ENCODE data around the gene SEC14L6.
"Not testable (repeated sequence)": the region's sequence is repeated elsewhere in the genome, so short reads cannot be mapped to it uniquely, and the experiment has no call there.

Gene SEC14L6

GRCh38 chr22:30546616-30547015 is at the start of gene SEC14L6:
Gene SEC14L6, minus strand, starts transcription at chr22:30546741. Its CDS starts 59 bp downstream, at chr22:30546682.
- H3K4me3 ChIP-seq (ENCODE audit: low read depth, low read length) = no peak within 1 kb of the TSS
- no peak for DNase-seq (ENCODE audit: low read depth)

GRCh38 chr22:30596199-30596598 is 49.7 kb upstream of the SEC14L6 start:
- no peak overlapping the region for H3K4me3 ChIP-seq (ENCODE audit: low read depth, low read length)
- no peak for DNase-seq (ENCODE audit: low read depth)

- peak overlapping the region; percentile 37 for H3K4me3 ChIP-seq (ENCODE audit: low read depth, low read length)
These were observed 45.8 kb upstream of the SEC14L6 start for GRCh38 chr22:30592360-30592713.

GRCh38 chr22:30591588-30592359 is 45.2 kb upstream of the SEC14L6 start, which contains the start of gene PES1:
Gene PES1, minus strand, starts transcription at chr22:30591910. Its CDS starts 77 bp downstream, at chr22:30591833.
- peak; percentile 99 for DNase-seq (ENCODE audit: low read depth)
- peak within 1 kb of the TSS; percentile 82 for H3K4me3 ChIP-seq (ENCODE audit: low read depth, low read length)

More at GRCh38 chr22:30592360-30592713, 45.8 kb upstream of the SEC14L6 start:
- not testable (repeated sequence) for DNase-seq (ENCODE audit: low read depth)

GRCh38 chr22:30591191-30591587 is 44.6 kb upstream of the SEC14L6 start:
- no peak for DNase-seq (ENCODE audit: low read depth)
- peak overlapping the region; percentile 82 for H3K4me3 ChIP-seq (ENCODE audit: low read depth, low read length)

- DNase-seq (ENCODE audit: low read depth) = no peak
These were observed 39.9 kb upstream of the SEC14L6 start for GRCh38 chr22:30586414-30586813.

GRCh38 chr22:30584441-30584840 is 37.9 kb upstream of the SEC14L6 start:
- DNase-seq (ENCODE audit: low read depth) = no peak
- no peak overlapping the region for H3K4me3 ChIP-seq (ENCODE audit: low read depth, low read length)

More at GRCh38 chr22:30586414-30586813, 39.9 kb upstream of the SEC14L6 start:
- H3K4me3 ChIP-seq (ENCODE audit: low read depth, low read length) = no peak overlapping the region

GRCh38 chr22:30582788-30583545 is 36.4 kb upstream of the SEC14L6 start:
- no peak overlapping the region for H3K4me3 ChIP-seq (ENCODE audit: low read depth, low read length)

GRCh38 chr22:30582051-30582450 is 35.5 kb upstream of the SEC14L6 start:
- no peak overlapping the region for H3K4me3 ChIP-seq (ENCODE audit: low read depth, low read length)
- no peak for DNase-seq (ENCODE audit: low read depth)

More at GRCh38 chr22:30582788-30583545, 36.4 kb upstream of the SEC14L6 start:
- no peak for DNase-seq (ENCODE audit: low read depth)

- DNase-seq (ENCODE audit: low read depth) = no peak
- H3K4me3 ChIP-seq (ENCODE audit: low read depth, low read length) = no peak overlapping the region
These were observed 34.4 kb upstream of the SEC14L6 start for GRCh38 chr22:30580896-30581295.

- no peak for DNase-seq (ENCODE audit: low read depth)
- no peak overlapping the region for H3K4me3 ChIP-seq (ENCODE audit: low read depth, low read length)
These were observed 31.9 kb upstream of the SEC14L6 start for GRCh38 chr22:30578481-30578880.

GRCh38 chr22:30575859-30576258 is 29.3 kb upstream of the SEC14L6 start:
- H3K4me3 ChIP-seq (ENCODE audit: low read depth, low read length) = no peak overlapping the region
- no peak for DNase-seq (ENCODE audit: low read depth)

GRCh38 chr22:30574997-30575671 is 28.6 kb upstream of the SEC14L6 start:
- H3K4me3 ChIP-seq (ENCODE audit: low read depth, low read length) = no peak overlapping the region
- peak; percentile 14 for DNase-seq (ENCODE audit: low read depth)

- H3K4me3 ChIP-seq (ENCODE audit: low read depth, low read length) = no peak within 1 kb of the TSS
- DNase-seq (ENCODE audit: low read depth) = no peak
These were observed 27.8 kb upstream of the SEC14L6 start, which contains the start of gene GAL3ST1 for GRCh38 chr22:30574095-30574981. Gene GAL3ST1, minus strand, starts transcription at chr22:30574665. Its CDS starts 17,273 bp downstream, at chr22:30557392.

GRCh38 chr22:30573594-30574094 is 27.1 kb upstream of the SEC14L6 start:
- no peak overlapping the region for H3K4me3 ChIP-seq (ENCODE audit: low read depth, low read length)
- DNase-seq (ENCODE audit: low read depth) = no peak

GRCh38 chr22:30572840-30573593 is 26.5 kb upstream of the SEC14L6 start:
- DNase-seq (ENCODE audit: low read depth) = no peak
- no peak overlapping the region for H3K4me3 ChIP-seq (ENCODE audit: low read depth, low read length)

- no peak for DNase-seq (ENCODE audit: low read depth)
- H3K4me3 ChIP-seq (ENCODE audit: low read depth, low read length) = no peak overlapping the region
These were observed 25.7 kb upstream of the SEC14L6 start for GRCh38 chr22:30572210-30572609.

GRCh38 chr22:30569674-30570202 is 23.2 kb upstream of the SEC14L6 start:
- no peak overlapping the region for H3K4me3 ChIP-seq (ENCODE audit: low read depth, low read length)
- DNase-seq (ENCODE audit: low read depth) = no peak

All from skeletal muscle cell (primary cell).